K562 (cell line): ENCODE results near the gene NUP98. TPM values are rescaled to one million over a fixed set of nuclear protein-coding genes. Genes with fewer than 3 reads are reported as not detected.
A peak's percentile ranks its signal among the peaks of the same experiment; 100 is the strongest.
"Not testable (repeated sequence)": the region's sequence is repeated elsewhere in the genome, so short reads cannot be mapped to it uniquely, and the experiment has no call there.

Source experiments
- ATAC-seq: fragments of 200-7000 bp; cut with Tn5 transposase; 3 replicates; pipeline ENCODE4 v1.9.1; 2020; ENCODE audit warnings: moderate library complexity
- BruUV-seq: library from RNA; stranded (reverse); fragments of 400-500 nt; replicated peaks from 2 replicates; lab custom pipeline; 2021; lab: Mats Ljungman, UMichigan
- CTCF ChIA-PET: fragments of 300-600 bp; formaldehyde crosslinking; extraction: SDS; loops from one replicate; lab custom pipeline; 2021; ENCODE audit warnings: low intra/inter-chr PET ratio; lab: Yijun Ruan, JAX
- POLR2A ChIA-PET: fragments of 300-600, 350-650 bp; sonication (Branson Sonifier 250); formaldehyde crosslinking; extraction: SDS; loops from one replicate; lab custom pipeline; 2021; ENCODE audit warnings: antibody characterized with exemption, inconsistent platforms; lab: Yijun Ruan, JAX
- DNase-seq, 4 experiments: peaks; one replicate each; pipeline versions ENCODE4 v3.0.0 to v3.0.0-alpha.2; 2011 to 2018; ENCODE audit warnings: low spot score in 3 of 4, mixed read lengths in 3 of 4; ENCODE audit errors: extremely low read depth in 1 of 4
- FAIRE-seq: peaks from 2 replicates; lab custom pipeline; 2011; peaks lifted over from hg19 to GRCh38; lab: Jason Lieb, UNC
- H2AFZ ChIP-seq: 2 replicates; pipeline ENCODE4 v1.6.0; 2011; ENCODE audit warnings: low read depth, low read length, control low read depth, inconsistent platforms
- H3K27ac ChIP-seq: fragments of 200-600 bp; 3 replicates; pipeline ENCODE4 v1.8.0; 2011; ENCODE audit warnings: low read depth, mild to moderate bottlenecking, control low read depth, inconsistent platforms, low read length, moderate library complexity, mixed read lengths; ENCODE audit errors: extremely low read depth
- H3K27me3 ChIP-seq, 2 experiments: fragments of 300-600 bp in 1 of 2; 2 replicates in 1 of 2; 3 replicates in 1 of 2; pipeline versions ENCODE4 v1.6.0 to v1.8.0; 2011; ENCODE audit warnings: inconsistent platforms in 2 of 2, low read length in 2 of 2, mild to moderate bottlenecking in 1 of 2, mixed read lengths in 1 of 2, moderate library complexity in 1 of 2; ENCODE audit not compliant: control insufficient read depth in 2 of 2, insufficient read depth in 2 of 2
- H3K36me3 ChIP-seq: fragments of 300-600 bp; 3 replicates; pipeline ENCODE4 v1.8.0; 2011; ENCODE audit warnings: mild to moderate bottlenecking, low read length, inconsistent platforms; ENCODE audit not compliant: control insufficient read depth, insufficient read depth
- H3K4me1 ChIP-seq, 2 experiments: fragments of 200-600 bp in 1 of 2; replicated peaks in 1 of 2; 2 replicates in 1 of 2; 3 replicates in 1 of 2; pipeline versions ENCODE4 v1.5.1 to v1.8.0; 2011; ENCODE audit warnings: inconsistent platforms in 2 of 2, low read length in 2 of 2, mild to moderate bottlenecking in 1 of 2, mixed read lengths in 1 of 2, moderate library complexity in 1 of 2; ENCODE audit not compliant: control insufficient read depth in 2 of 2, insufficient read depth in 2 of 2
- H3K4me2 ChIP-seq: 2 replicates; pipeline ENCODE4 v1.6.1; 2011; ENCODE audit warnings: low read length, control low read depth, inconsistent platforms, mixed read lengths; ENCODE audit not compliant: insufficient read depth
- H3K4me3 ChIP-seq: fragments of 200-600 bp; sonication (generic), shearing (Covaris generic); 2 replicates; pipeline ENCODE4 v1.5.1; 2016; ENCODE audit warnings: control low read depth, inconsistent platforms
- H3K79me2 ChIP-seq: fragments of 200-600 bp; 3 replicates; pipeline ENCODE4 v1.8.0; 2011; ENCODE audit warnings: low read length, inconsistent platforms; ENCODE audit not compliant: control insufficient read depth, insufficient read depth
- H3K9ac ChIP-seq, 2 experiments: 2 replicates each; pipeline versions ENCODE4 v1.6.0 to v1.6.1; 2011; ENCODE audit warnings: low read depth in 2 of 2, low read length in 2 of 2, control low read depth in 1 of 2, inconsistent platforms in 1 of 2, mild to moderate bottlenecking in 1 of 2, mixed read lengths in 1 of 2; ENCODE audit not compliant: insufficient read depth in 1 of 2
- H3K9me1 ChIP-seq: one replicate; pipeline ENCODE4 v1.6.0; 2011; ENCODE audit warnings: inconsistent platforms, mild to moderate bottlenecking, low read length, moderate library complexity; ENCODE audit not compliant: control insufficient read depth, insufficient read depth
- H3K9me3 ChIP-seq: replicated peaks from 2 replicates; pipeline ENCODE4 v1.5.1; 2011; ENCODE audit warnings: low read depth, low read length, inconsistent platforms; ENCODE audit not compliant: control insufficient read depth, insufficient read depth
- H4K20me1 ChIP-seq: replicated peaks from 2 replicates; pipeline ENCODE4 v1.6.1; 2011; ENCODE audit warnings: low read length, inconsistent platforms, mixed read lengths; ENCODE audit not compliant: control insufficient read depth, insufficient read depth
- GABPB2 ChIP-seq: fragments of 250-450 bp; sonication (Bioruptor Pico); conservative IDR thresholded peaks from 2 replicates; pipeline ENCODE4 v1.5.1; 2021; ENCODE audit warnings: mild to moderate bottlenecking
- MTA1 ChIP-seq: fragments of 450-650 bp; IDR thresholded peaks from 2 replicates; pipeline ENCODE4 v1.6.1; 2017; ENCODE audit warnings: borderline replicate concordance
- RAD51 ChIP-seq: fragments of 450-650 bp; IDR thresholded peaks from 2 replicates; pipeline ENCODE4 v1.7.1; 2016; ENCODE audit warnings: low read depth, mild to moderate bottlenecking, borderline replicate concordance
- REST ChIP-seq, 2 experiments: fragments of 450-650 bp; formaldehyde crosslinking in 1 of 2; IDR thresholded peaks; 2 replicates each; pipeline versions ENCODE4 v1.4.0 to v1.6.1; 2014 to 2020; ENCODE audit warnings: mild to moderate bottlenecking in 2 of 2, borderline replicate concordance in 1 of 2, low read depth in 1 of 2
- WGBS: fragments of 100-300 bp; shearing (Covaris generic); methylation state at CpG from one replicate; pipeline ENCODE4 v1.1.6; 2016; ENCODE audit warnings: low coverage, mixed read lengths; ENCODE audit not compliant: insufficient coverage; ENCODE audit errors: missing lambda C conversion rate; 5-methylcytosine and 5-hydroxymethylcytosine counted together
- in situ Hi-C: fragments of 300-500 bp; cut with MboI; formaldehyde crosslinking; loops from 4 replicates; pipeline ENCODE4 v1.15.0; 2018; ENCODE audit warnings: inconsistent platforms, mixed read lengths
- intact Hi-C: fragments of 100-400 bp; cut with micrococcal nuclease; formaldehyde crosslinking; loops from 2 replicates; pipeline ENCODE4 v1.14.2; 2022
- polyA plus RNA-seq, 8 experiments: library from polyadenylated mRNA; depleted of rRNA in 4 of 8; stranded (reverse) in 5 of 8; unstranded in 3 of 8; fragments of >200 nt; fragmentation: Nextera tagmentation in 2 of 8; fragmentation: Illumina TruSeq in 1 of 8; extraction: Ambion mirVana in 2 of 8; extraction: Trizol in 1 of 8; gene quantifications; 2 replicates each; pipeline versions ENCODE4 v1.2.1 to v1.2.3, GENCODE V29; 2011 to 2014; ENCODE audit warnings: inconsistent platforms in 1 of 8, missing spikeins in 1 of 8
- total RNA-seq, 7 experiments: library from RNA; depleted of rRNA in 6 of 7; stranded (reverse); fragments of >200 nt in 6 of 7; fragmentation: Illumina TruSeq in 2 of 7; extraction: Trizol in 2 of 7; gene quantifications; 2 replicates each; pipeline versions ENCODE4 v1.2.1 to v1.2.3, GENCODE V29; 2011 to 2021; ENCODE audit warnings: low replicate concordance in 1 of 7
- TF ChIP-seq, protein P1 (sequence below): sonication (generic); formaldehyde crosslinking; IDR thresholded peaks from 2 replicates; pipeline ENCODE4 v1.5.0; 2020; ENCODE audit warnings: missing genetic modification reagents

Gene NUP98
- total and polyA plus RNA-seq, 9 of the 15 experiments (the other 6 are each of a cell fraction or from before 2014, with no cell fraction given): 45.1 to 196 (median 130) TPM

DNA sequence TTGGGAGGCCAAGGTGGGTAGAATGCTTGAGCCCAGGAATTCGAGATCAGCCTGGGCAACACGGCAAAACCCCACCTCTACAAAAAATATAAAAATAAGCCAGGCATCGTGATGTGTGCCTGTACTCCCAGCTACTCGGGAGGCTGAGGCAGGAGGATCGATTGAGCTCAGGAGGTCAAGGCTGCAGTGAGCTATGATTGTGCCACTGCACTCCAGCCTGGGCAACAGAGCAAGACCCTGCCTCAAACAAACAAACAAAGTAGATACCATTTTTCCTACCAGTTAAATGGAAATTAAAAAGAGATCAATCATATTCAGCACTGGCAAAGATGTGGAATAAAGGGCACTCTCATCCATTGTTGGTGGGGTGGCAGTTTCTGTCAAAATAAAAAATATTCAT is 140.0 kb downstream of the NUP98 start:
- ATAC-seq: not testable (repeated sequence)

DNA sequence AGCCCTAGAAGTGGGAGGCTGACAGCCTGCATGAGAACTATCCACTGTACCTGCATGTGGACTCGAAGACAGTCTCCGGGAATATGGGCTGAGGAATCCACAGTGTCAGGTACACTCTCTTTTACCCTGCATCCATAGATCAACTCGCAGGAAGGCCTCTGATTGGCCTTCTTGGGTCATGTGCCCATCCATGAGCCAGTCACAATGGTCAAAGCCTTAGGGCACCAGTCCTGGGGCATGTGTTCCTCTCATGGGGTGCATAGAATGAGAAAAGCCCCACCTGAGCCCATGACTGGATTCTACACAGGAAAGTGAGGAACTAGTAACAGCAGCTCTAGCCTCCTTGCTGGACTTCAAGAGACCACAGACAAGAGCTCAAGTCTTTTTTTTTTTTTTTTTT is 141.8 kb downstream of the NUP98 start:
- POLR2A ChIA-PET: interaction anchor here (1.0 kb wide), 1 partner anchor 9 kb away, joined by 3 read pairs; no protein-coding TSS in a partner anchor
- H3K27ac ChIP-seq: no peak overlapping the region
- peaks cover 3 to 5% of the 10 kb centered on the region in 2 experiments; a peak in 4 of 5 replicates for H3K4me1 ChIP-seq
- FAIRE-seq (no peak), ATAC-seq (peak; percentile 83), DNase-seq (no peak)
- no peak overlapping the region for H3K4me2 ChIP-seq
- H3K79me2 ChIP-seq: no peaks in the 10 kb centered on the region
- H3K9me3 ChIP-seq: no peaks in the 10 kb centered on the region
- H2AFZ ChIP-seq: no peak overlapping the region
- in situ Hi-C loops: no loop called here
- H3K36me3 ChIP-seq: no peaks in the 10 kb centered on the region
- H3K4me3 ChIP-seq: no peak overlapping the region
- no TSS peak for BruUV-seq
- 2% methylated on average over 3 of the region's 3 CpGs for WGBS
- H3K27me3 ChIP-seq: peaks cover 31 to 33% of the 10 kb centered on the region in 2 experiments
- H3K9ac ChIP-seq: no peak overlapping the region
- H3K9me1 ChIP-seq: no peaks in the 10 kb centered on the region
- intact Hi-C loops: no loop called here
- peaks cover 2% of the 10 kb centered on the region; the same call in 1 of the 2 replicates for H4K20me1 ChIP-seq
- CTCF ChIA-PET: no interaction called here
- peak; percentile 22; the same call in 1 of the 2 replicates for TF ChIP-seq REST (IDR thresholded peaks at IDR 0.05; ENCODE audit: borderline replicate concordance)
- no peak for TF ChIP-seq REST (CRISPR knock-in tag; IDR thresholded peaks at IDR 0.05; ENCODE audit: low read depth)
- TF ChIP-seq RAD51: peak; percentile 72; the same call in 1 of the 2 replicates
- TF ChIP-seq GABPB2 (CRISPR knock-in tag): no peak
- TF ChIP-seq, protein P1, sequence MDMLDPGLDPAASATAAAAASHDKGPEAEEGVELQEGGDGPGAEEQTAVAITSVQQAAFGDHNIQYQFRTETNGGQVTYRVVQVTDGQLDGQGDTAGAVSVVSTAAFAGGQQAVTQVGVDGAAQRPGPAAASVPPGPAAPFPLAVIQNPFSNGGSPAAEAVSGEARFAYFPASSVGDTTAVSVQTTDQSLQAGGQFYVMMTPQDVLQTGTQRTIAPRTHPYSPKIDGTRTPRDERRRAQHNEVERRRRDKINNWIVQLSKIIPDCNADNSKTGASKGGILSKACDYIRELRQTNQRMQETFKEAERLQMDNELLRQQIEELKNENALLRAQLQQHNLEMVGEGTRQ (CRISPR knock-in tag): peak; percentile 89
- no peak for TF ChIP-seq MTA1

More for the DNA sequence above, 140.0 kb downstream of the NUP98 start:
- H3K9me1 ChIP-seq, DNase-seq, H2AFZ ChIP-seq, H3K9me3 ChIP-seq, BruUV-seq, intact Hi-C loops, H3K4me2 ChIP-seq, H3K36me3 ChIP-seq, H3K4me3 ChIP-seq, FAIRE-seq, H3K9ac ChIP-seq, H3K27ac ChIP-seq, H3K4me1 ChIP-seq, H3K79me2 ChIP-seq, in situ Hi-C loops, H4K20me1 ChIP-seq: not testable (repeated sequence)
- 1% methylated on average over 5 of the region's 5 CpGs for whole genome bisulfite sequencing
- ChIA-PET CTCF (interaction anchor here (0.7 kb wide), 1 partner anchor 393 kb away, joined by 3 read pairs; no protein-coding TSS in a partner anchor), POLR2A (interaction anchor here (0.7 kb wide), 1 partner anchor 9 kb away, joined by 3 read pairs; no protein-coding TSS in a partner anchor)
- peaks cover 32 to 37% of the 10 kb centered on the region in 2 experiments for H3K27me3 ChIP-seq
